Caco-2 (cell line): ENCODE data around the gene SORBS1. TPM values are rescaled to one million over a fixed set of nuclear protein-coding genes. Genes with fewer than 3 reads are reported as not detected.

Experiments used
- BruUV-seq: library from RNA; stranded (reverse); fragments of 400-500 nt; replicated peaks from 2 replicates; lab custom pipeline; 2021; lab: Mats Ljungman, UMichigan
- CTCF ChIA-PET: fragments of 300-600 bp; sonication (Branson Sonifier 250); formaldehyde crosslinking; loops from one replicate; lab custom pipeline; 2022; ENCODE audit warnings: antibody characterized with exemption; lab: Charles Lee
- POLR2A ChIA-PET: fragments of 300-600 bp; sonication (Branson Sonifier 250); formaldehyde crosslinking; loops from one replicate; lab custom pipeline; 2022; ENCODE audit warnings: antibody characterized with exemption; lab: Charles Lee
- DNase-seq, 2 experiments: peaks; one replicate each; pipeline versions ENCODE4 v3.0.0 to v3.0.0-alpha.2; 2020 to 2022
- H3K27me3 ChIP-seq: replicated peaks from 2 replicates; pipeline ENCODE4 v1.6.0; 2011; ENCODE audit warnings: low read length; ENCODE audit not compliant: control insufficient read depth, insufficient read depth
- H3K36me3 ChIP-seq: 2 replicates; pipeline ENCODE4 v1.5.1; 2011; ENCODE audit warnings: low read length; ENCODE audit not compliant: control insufficient read depth, insufficient read depth
- H3K4me1 ChIP-seq: fragments of 250-450 bp; sonication (Bioruptor Pico); 2 replicates; pipeline ENCODE4 v1.5.1; 2020; ENCODE audit warnings: mild to moderate bottlenecking
- H3K4me3 ChIP-seq: 2 replicates; pipeline ENCODE4 v1.5.1; 2011; ENCODE audit warnings: low read depth, mild to moderate bottlenecking, control low read depth, low read length
- H3K9me3 ChIP-seq: fragments of 250-450 bp; sonication (Bioruptor Pico); 2 replicates; pipeline ENCODE4 v1.5.1; 2020; ENCODE audit warnings: mild to moderate bottlenecking, moderate library complexity
- H3K27ac Mint-ChIP-seq: one replicate; pipeline ENCODE4 v1.8.0; 2022; ENCODE audit warnings: mixed read lengths; ENCODE audit not compliant: unreplicated experiment
- H3K27me3 Mint-ChIP-seq: one replicate; pipeline ENCODE4 v1.8.0; 2022; ENCODE audit warnings: mixed read lengths; ENCODE audit not compliant: insufficient read depth, unreplicated experiment
- H3K36me3 Mint-ChIP-seq: one replicate; pipeline ENCODE4 v1.8.0; 2022; ENCODE audit warnings: mild to moderate bottlenecking, mixed read lengths; ENCODE audit not compliant: insufficient read depth, unreplicated experiment
- H3K4me1 Mint-ChIP-seq: one replicate; pipeline ENCODE4 v1.8.0; 2022; ENCODE audit warnings: low read depth, mixed read lengths; ENCODE audit not compliant: unreplicated experiment
- H3K4me3 Mint-ChIP-seq: one replicate; pipeline ENCODE4 v1.8.0; 2022; ENCODE audit warnings: mild to moderate bottlenecking, moderate library complexity, mixed read lengths; ENCODE audit not compliant: unreplicated experiment
- H3K9me3 Mint-ChIP-seq: one replicate; pipeline ENCODE4 v1.8.0; 2022; ENCODE audit warnings: mixed read lengths; ENCODE audit not compliant: unreplicated experiment
- intact Hi-C: fragments of 100-400 bp; cut with micrococcal nuclease; formaldehyde crosslinking; loops from one replicate; pipeline ENCODE4 v1.10.0; 2022; ENCODE audit not compliant: unreplicated experiment
- total RNA-seq: library from RNA; stranded (reverse); gene quantifications from 2 replicates; pipeline ENCODE4 v1.2.3, GENCODE V29; 2022
- TF ChIP-seq, protein P1 (sequence below), 2 experiments: fragments of 200-600 bp in 1 of 2; IDR thresholded peaks; 1 replicate in 1 of 2; 2 replicates in 1 of 2; pipeline versions ENCODE4 v1.5.1 to v1.8.0; 2011 to 2022; ENCODE audit warnings: antibody characterized with exemption in 1 of 2, control low read depth in 1 of 2, inconsistent platforms in 1 of 2, low read depth in 1 of 2, low read length in 1 of 2, mild to moderate bottlenecking in 1 of 2, moderate library complexity in 1 of 2; ENCODE audit not compliant: insufficient read depth in 1 of 2, severe bottlenecking in 1 of 2, unreplicated experiment in 1 of 2

SORBS1 gene
- total RNA-seq, 1 experiment from 2014 or later = 39.3 TPM

DNA sequence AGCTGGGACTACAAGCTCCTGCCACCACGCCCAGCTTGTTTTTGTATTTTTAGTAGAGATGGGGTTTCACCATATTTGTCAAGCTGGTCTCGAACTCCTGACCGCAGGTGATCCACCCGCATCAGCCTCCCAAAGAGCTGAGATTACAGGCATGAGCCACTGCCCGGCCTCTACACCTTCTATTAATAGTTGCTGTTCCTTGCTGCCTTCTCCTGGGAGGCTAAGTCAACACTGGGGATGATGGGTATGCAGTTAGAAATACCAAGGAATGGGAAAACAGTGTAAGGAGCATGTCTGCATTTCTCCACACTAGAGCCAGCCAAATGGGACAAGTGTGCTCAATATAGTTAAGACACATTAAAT, 173.1 kb downstream of the SORBS1 start:
- Mint-ChIP-seq H3K4me1 (peaks cover 19% of the 10 kb centered on the region), H3K27me3 (no peaks in the 10 kb centered on the region), H3K27ac (no peak overlapping the region), H3K36me3 (peaks cover 6% of the 10 kb centered on the region), H3K9me3 (no peaks in the 10 kb centered on the region), H3K4me3 (no peak overlapping the region)
- DNase-seq = no peak
- H3K27me3 ChIP-seq = no peaks in the 10 kb centered on the region
- peaks cover 7% of the 10 kb centered on the region for H3K36me3 ChIP-seq
- TF ChIP-seq, protein P1, sequence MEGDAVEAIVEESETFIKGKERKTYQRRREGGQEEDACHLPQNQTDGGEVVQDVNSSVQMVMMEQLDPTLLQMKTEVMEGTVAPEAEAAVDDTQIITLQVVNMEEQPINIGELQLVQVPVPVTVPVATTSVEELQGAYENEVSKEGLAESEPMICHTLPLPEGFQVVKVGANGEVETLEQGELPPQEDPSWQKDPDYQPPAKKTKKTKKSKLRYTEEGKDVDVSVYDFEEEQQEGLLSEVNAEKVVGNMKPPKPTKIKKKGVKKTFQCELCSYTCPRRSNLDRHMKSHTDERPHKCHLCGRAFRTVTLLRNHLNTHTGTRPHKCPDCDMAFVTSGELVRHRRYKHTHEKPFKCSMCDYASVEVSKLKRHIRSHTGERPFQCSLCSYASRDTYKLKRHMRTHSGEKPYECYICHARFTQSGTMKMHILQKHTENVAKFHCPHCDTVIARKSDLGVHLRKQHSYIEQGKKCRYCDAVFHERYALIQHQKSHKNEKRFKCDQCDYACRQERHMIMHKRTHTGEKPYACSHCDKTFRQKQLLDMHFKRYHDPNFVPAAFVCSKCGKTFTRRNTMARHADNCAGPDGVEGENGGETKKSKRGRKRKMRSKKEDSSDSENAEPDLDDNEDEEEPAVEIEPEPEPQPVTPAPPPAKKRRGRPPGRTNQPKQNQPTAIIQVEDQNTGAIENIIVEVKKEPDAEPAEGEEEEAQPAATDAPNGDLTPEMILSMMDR (IDR thresholded peaks at IDR 0.05; ENCODE audit: insufficient read depth in 1 of 2, low read depth in 1 of 2, low read length in 1 of 2, severe bottlenecking in 1 of 2, unreplicated experiment in 1 of 2) = no peak
- ChIA-PET CTCF (interaction anchor here (0.9 kb wide), 1 partner anchor 145 kb away, joined by 4 read pairs; no protein-coding TSS in a partner anchor), POLR2A (no interaction called here)
- intact Hi-C loops = no loop called here
- no peak overlapping the region for H3K4me3 ChIP-seq
- H3K9me3 ChIP-seq = no peaks in the 10 kb centered on the region
- no peaks in the 10 kb centered on the region; the same call in 1 of the 2 replicates for H3K4me1 ChIP-seq
- BruUV-seq = no TSS peak

DNA sequence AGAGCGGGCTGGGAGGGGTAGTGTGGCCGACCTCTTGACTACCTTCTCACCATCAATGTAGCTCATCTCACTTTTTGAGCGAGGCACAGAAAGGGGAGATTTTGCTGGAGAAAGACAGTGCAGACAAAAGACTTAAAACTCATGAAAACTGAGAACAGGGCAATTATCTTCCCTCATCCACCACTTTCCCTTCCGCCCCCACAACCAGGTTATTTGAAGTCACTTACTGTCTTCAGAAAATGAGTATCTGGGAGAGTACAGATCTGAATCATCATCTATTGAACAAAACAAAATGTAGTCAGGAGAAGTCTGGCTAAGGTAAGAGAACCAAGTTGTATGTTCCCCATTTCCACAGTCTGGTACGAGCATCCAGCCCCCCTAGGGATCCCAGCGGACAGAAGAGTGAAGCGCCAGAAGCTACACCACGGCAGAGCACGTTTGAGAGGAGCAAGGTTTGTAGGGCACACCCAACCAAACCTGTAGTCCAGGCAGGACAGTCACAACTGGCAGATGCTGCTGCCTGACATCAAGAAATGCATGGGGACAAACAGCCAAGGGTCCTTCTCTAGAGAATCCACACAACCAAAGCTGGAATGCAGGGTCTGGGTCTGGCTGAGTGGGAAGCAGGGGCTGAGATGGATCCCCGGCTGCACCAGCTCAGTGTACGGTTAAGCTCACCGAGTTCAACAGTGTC, 177.0 kb downstream of the SORBS1 start:
- no TSS peak for BruUV-seq
- CTCF ChIA-PET = interaction anchor here (0.9 kb wide), 1 partner anchor 9 kb away, joined by 3 read pairs; no protein-coding TSS in a partner anchor
- H3K36me3 Mint-ChIP-seq = peaks cover 12% of the 10 kb centered on the region

DNA sequence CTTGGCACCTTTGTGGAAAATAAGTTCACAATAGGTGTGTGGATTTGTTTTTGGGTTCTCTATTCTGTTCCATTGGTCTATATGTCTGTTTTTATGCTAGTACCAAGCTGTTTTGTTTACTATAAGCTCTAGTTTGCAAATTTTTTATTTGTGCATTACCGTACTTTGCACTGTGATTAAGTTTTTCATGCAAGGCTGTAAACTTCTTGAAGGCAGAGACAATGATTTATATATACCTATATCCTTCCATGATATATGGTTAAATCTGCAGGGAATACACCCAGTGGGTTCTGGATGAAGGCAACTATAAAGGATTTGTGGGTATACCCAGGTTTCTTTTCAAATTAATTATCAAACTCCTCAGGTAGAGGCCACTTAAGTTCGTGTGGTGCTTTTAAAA, 178.6 kb downstream of the SORBS1 start:
- intact Hi-C loops = no loop called here
- peaks cover 9% of the 10 kb centered on the region for H3K4me1 Mint-ChIP-seq
- CTCF ChIA-PET = no interaction called here
- no peaks in the 10 kb centered on the region for H3K9me3 Mint-ChIP-seq
- Histone ChIP-seq H3K9me3 (no peaks in the 10 kb centered on the region), H3K36me3 (peaks cover 8% of the 10 kb centered on the region), H3K4me3 (no peak overlapping the region), H3K27me3 (no peaks in the 10 kb centered on the region), H3K4me1 (no peaks in the 10 kb centered on the region; the same call in 1 of the 2 replicates)
- no peak overlapping the region for H3K4me3 Mint-ChIP-seq
- no peaks in the 10 kb centered on the region for H3K27me3 Mint-ChIP-seq
- DNase-seq = no peak
- POLR2A ChIA-PET = no interaction called here
- no TSS peak for BruUV-seq
- TF ChIP-seq, protein P1 (IDR thresholded peaks at IDR 0.05; ENCODE audit: insufficient read depth in 1 of 2, low read depth in 1 of 2, low read length in 1 of 2, severe bottlenecking in 1 of 2, unreplicated experiment in 1 of 2) = no peak
- peaks cover 12% of the 10 kb centered on the region for H3K36me3 Mint-ChIP-seq
- no peak overlapping the region for H3K27ac Mint-ChIP-seq

More for the DNA sequence above, 177.0 kb downstream of the SORBS1 start:
- no peak for DNase-seq
- TF ChIP-seq, protein P1 (IDR thresholded peaks at IDR 0.05; ENCODE audit: insufficient read depth in 1 of 2, low read depth in 1 of 2, low read length in 1 of 2, severe bottlenecking in 1 of 2, unreplicated experiment in 1 of 2) = no peak
- intact Hi-C loops = no loop called here
- Mint-ChIP-seq H3K27me3 (no peaks in the 10 kb centered on the region), H3K4me3 (no peak overlapping the region), H3K4me1 (peaks cover 13% of the 10 kb centered on the region), H3K9me3 (no peaks in the 10 kb centered on the region), H3K27ac (no peak overlapping the region)
- Histone ChIP-seq H3K27me3 (no peaks in the 10 kb centered on the region), H3K4me3 (no peak overlapping the region), H3K9me3 (no peaks in the 10 kb centered on the region), H3K36me3 (peaks cover 7% of the 10 kb centered on the region), H3K4me1 (no peaks in the 10 kb centered on the region; the same call in 1 of the 2 replicates)
- POLR2A ChIA-PET = no interaction called here
